Measurements from ENCODE around the gene DZIP1.

GRCh38 chr13:95620030-95620824, 24.3 kb downstream of the DZIP1 start:
- no peak for TF ChIP-seq EZH2 (IDR thresholded peaks at IDR 0.05; ENCODE audit: low read depth, low read length, severe bottlenecking)
- no peak for TF ChIP-seq CTCF (IDR thresholded peaks at IDR 0.05; ENCODE audit: control extremely low read depth in 1 of 3, insufficient read depth in 1 of 3, low read depth in 1 of 3, low read length in 3 of 3)
- TF ChIP-seq POLR2A (IDR thresholded peaks at IDR 0.05; ENCODE audit: control extremely low read depth in 1 of 2, low read depth in 2 of 2, low read length in 2 of 2), result no peak
- TF ChIP-seq GABPA (IDR thresholded peaks at IDR 0.05; ENCODE audit: borderline replicate concordance, insufficient read depth, low read length), result no peak
- no peak for TF ChIP-seq POLR2AphosphoS5 (IDR thresholded peaks at IDR 0.05; ENCODE audit: low read depth, low read length)
- TF ChIP-seq TBP (IDR thresholded peaks at IDR 0.05; ENCODE audit: low read depth, low read length), result no peak
- no peak for TF ChIP-seq YY1 (IDR thresholded peaks at IDR 0.05; ENCODE audit: low read depth, low read length)
- TF ChIP-seq EP300 (IDR thresholded peaks at IDR 0.05; ENCODE audit: borderline replicate concordance in 1 of 2, low read depth in 2 of 2, low read length in 2 of 2), result no peak
- TF ChIP-seq ATF3 (IDR thresholded peaks at IDR 0.05; ENCODE audit: insufficient read depth, low read depth, low read length), result no peak
- TF ChIP-seq JUND (IDR thresholded peaks at IDR 0.05; ENCODE audit: low read length), result no peak

All from H1 (cell line).